ENCODE data around the gene UPK3BL2.
"Not testable (repeated sequence)": the region's sequence is repeated elsewhere in the genome, so short reads cannot be mapped to it uniquely, and the experiment has no call there.

- not testable (repeated sequence) for TF ChIP-seq FOXA1 (IDR thresholded peaks at IDR 0.05; ENCODE audit: borderline replicate concordance); SRF (CRISPR knock-in tag; IDR thresholded peaks at IDR 0.05); SMC3 (conservative IDR thresholded peaks at IDR 0.05; ENCODE audit: insufficient read depth, low read depth, low read length); RAD21 (CRISPR knock-in tag; conservative IDR thresholded peaks at IDR 0.05 in 1 of 2, IDR thresholded peaks at IDR 0.05 in 1 of 2); SREBF2 (CRISPR knock-in tag; IDR thresholded peaks at IDR 0.05); FUS (optimal IDR thresholded peaks at IDR 0.05; ENCODE audit: low read depth, low read length); ATF7 (IDR thresholded peaks at IDR 0.05)
- TF ChIP-seq, protein P1, sequence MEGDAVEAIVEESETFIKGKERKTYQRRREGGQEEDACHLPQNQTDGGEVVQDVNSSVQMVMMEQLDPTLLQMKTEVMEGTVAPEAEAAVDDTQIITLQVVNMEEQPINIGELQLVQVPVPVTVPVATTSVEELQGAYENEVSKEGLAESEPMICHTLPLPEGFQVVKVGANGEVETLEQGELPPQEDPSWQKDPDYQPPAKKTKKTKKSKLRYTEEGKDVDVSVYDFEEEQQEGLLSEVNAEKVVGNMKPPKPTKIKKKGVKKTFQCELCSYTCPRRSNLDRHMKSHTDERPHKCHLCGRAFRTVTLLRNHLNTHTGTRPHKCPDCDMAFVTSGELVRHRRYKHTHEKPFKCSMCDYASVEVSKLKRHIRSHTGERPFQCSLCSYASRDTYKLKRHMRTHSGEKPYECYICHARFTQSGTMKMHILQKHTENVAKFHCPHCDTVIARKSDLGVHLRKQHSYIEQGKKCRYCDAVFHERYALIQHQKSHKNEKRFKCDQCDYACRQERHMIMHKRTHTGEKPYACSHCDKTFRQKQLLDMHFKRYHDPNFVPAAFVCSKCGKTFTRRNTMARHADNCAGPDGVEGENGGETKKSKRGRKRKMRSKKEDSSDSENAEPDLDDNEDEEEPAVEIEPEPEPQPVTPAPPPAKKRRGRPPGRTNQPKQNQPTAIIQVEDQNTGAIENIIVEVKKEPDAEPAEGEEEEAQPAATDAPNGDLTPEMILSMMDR (IDR thresholded peaks at IDR 0.05 in 2 of 3, conservative IDR thresholded peaks at IDR 0.05 in 1 of 3; ENCODE audit: insufficient read depth in 2 of 3, low read depth in 1 of 3, low read length in 3 of 3), result not testable (repeated sequence)
Measured at GRCh38 chr7:102505298-102506185, 38.0 kb downstream of the UPK3BL2 start.
